ENCODE measurements around the gene HHATL. TPM values are rescaled to one million over a fixed set of nuclear protein-coding genes. Genes with fewer than 3 reads are reported as not detected.

The HHATL gene
- total RNA-seq, 1 donor from 2014 or later, result not detected

- Mint-ChIP-seq H3K9me3 (ENCODE audit: low read depth) (no peaks in the 10 kb centered on the region), H3K36me3 (ENCODE audit: low read depth) (peaks cover 18% of the 10 kb centered on the region), H3K4me1 (ENCODE audit: low read depth) (peaks cover 20% of the 10 kb centered on the region), H3K27me3 (ENCODE audit: low read depth) (no peaks in the 10 kb centered on the region), H3K4me3 (ENCODE audit: unreplicated experiment) (no peak overlapping the region), H3K27ac (ENCODE audit: unreplicated experiment) (no peak overlapping the region)
- no peak for TF ChIP-seq CTCF (IDR thresholded peaks at IDR 0.05)
- no peak for DNase-seq (ENCODE audit: low spot score)
These were observed 43.7 kb downstream of the HHATL start for GRCh38 chr3:42658771-42659390.

- no peak for DNase-seq (ENCODE audit: low spot score)
- Mint-ChIP-seq H3K27me3 (ENCODE audit: low read depth) (no peaks in the 10 kb centered on the region), H3K9me3 (ENCODE audit: low read depth) (no peaks in the 10 kb centered on the region), H3K4me1 (ENCODE audit: low read depth) (peaks cover 23% of the 10 kb centered on the region), H3K27ac (ENCODE audit: unreplicated experiment) (no peak overlapping the region), H3K36me3 (ENCODE audit: low read depth) (peaks cover 18% of the 10 kb centered on the region), H3K4me3 (ENCODE audit: unreplicated experiment) (no peak overlapping the region)
- TF ChIP-seq CTCF (IDR thresholded peaks at IDR 0.05), result no peak
These were observed 44.4 kb downstream of the HHATL start for GRCh38 chr3:42658091-42658770.

- no peak overlapping the region for H3K4me3 Mint-ChIP-seq (ENCODE audit: unreplicated experiment)
- peaks cover 29% of the 10 kb centered on the region for H3K4me1 Mint-ChIP-seq (ENCODE audit: low read depth)
- no peak overlapping the region for H3K27ac Mint-ChIP-seq (ENCODE audit: unreplicated experiment)
- no peak for DNase-seq (ENCODE audit: low spot score)
- H3K9me3 Mint-ChIP-seq (ENCODE audit: low read depth), result no peaks in the 10 kb centered on the region
- TF ChIP-seq CTCF (IDR thresholded peaks at IDR 0.05), result no peak
- no peaks in the 10 kb centered on the region for H3K27me3 Mint-ChIP-seq (ENCODE audit: low read depth)
- peaks cover 18% of the 10 kb centered on the region for H3K36me3 Mint-ChIP-seq (ENCODE audit: low read depth)
These were observed 44.9 kb downstream of the HHATL start for GRCh38 chr3:42657675-42658074.

- DNase-seq (ENCODE audit: low spot score), result no peak
- H3K27ac Mint-ChIP-seq (ENCODE audit: unreplicated experiment), result no peak overlapping the region
- H3K27me3 Mint-ChIP-seq (ENCODE audit: low read depth), result no peaks in the 10 kb centered on the region
- TF ChIP-seq CTCF (IDR thresholded peaks at IDR 0.05), result no peak
- peaks cover 18% of the 10 kb centered on the region for H3K36me3 Mint-ChIP-seq (ENCODE audit: low read depth)
- H3K4me1 Mint-ChIP-seq (ENCODE audit: low read depth), result peaks cover 36% of the 10 kb centered on the region
- H3K9me3 Mint-ChIP-seq (ENCODE audit: low read depth), result no peaks in the 10 kb centered on the region
- no peak overlapping the region for H3K4me3 Mint-ChIP-seq (ENCODE audit: unreplicated experiment)
These were observed 45.7 kb downstream of the HHATL start for GRCh38 chr3:42656680-42657610.
